Erythroblast (primary cell): ENCODE results near the gene USP2.

Experiments used
- DNase-seq, 2 experiments: peaks; one replicate each; lab custom pipeline; 2025; lab: John Stamatoyannopoulos, UW
- GATA1 ChIP-seq: IDR thresholded peaks from 2 replicates; pipeline ENCODE4 v1.6.1; 2011; ENCODE audit warnings: low read depth, mild to moderate bottlenecking, control low read depth, low read length, moderate library complexity
- POLR2A ChIP-seq: IDR thresholded peaks from 2 replicates; pipeline ENCODE4 v1.6.1; 2011; ENCODE audit warnings: mild to moderate bottlenecking, low read length

The USP2 gene

DNA sequence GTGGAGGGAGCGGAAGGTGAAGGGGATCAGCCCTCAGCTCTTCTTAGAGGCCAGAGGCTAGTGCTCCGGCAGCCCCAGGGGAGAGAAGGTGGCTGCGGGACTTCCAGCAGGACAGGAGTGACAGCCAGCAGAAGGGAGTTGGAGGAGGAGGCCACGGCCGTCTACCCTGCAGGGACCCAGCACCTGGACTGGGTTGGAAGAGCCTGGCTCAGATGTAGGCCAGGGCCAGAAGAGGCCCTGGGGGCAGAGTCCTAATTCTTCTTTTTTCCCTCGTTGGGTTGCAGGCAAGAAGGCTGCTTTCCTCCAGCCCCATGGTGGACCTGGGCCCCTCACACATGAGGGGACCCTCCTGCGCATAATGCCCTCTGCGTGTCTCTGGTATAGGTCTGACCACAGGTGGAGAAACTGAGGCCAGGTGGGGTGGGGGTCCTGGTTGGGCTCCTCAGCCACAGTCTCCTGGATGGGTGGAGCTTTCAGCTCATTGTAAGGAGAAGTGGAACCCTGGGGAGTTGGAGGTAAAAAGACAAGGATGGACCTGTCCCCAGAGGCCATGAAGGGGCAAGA lies 62.3 kb downstream of the USP2 start:
- no peak for DNase-seq
- no peak for TF ChIP-seq POLR2A
- no peak for TF ChIP-seq GATA1

DNA sequence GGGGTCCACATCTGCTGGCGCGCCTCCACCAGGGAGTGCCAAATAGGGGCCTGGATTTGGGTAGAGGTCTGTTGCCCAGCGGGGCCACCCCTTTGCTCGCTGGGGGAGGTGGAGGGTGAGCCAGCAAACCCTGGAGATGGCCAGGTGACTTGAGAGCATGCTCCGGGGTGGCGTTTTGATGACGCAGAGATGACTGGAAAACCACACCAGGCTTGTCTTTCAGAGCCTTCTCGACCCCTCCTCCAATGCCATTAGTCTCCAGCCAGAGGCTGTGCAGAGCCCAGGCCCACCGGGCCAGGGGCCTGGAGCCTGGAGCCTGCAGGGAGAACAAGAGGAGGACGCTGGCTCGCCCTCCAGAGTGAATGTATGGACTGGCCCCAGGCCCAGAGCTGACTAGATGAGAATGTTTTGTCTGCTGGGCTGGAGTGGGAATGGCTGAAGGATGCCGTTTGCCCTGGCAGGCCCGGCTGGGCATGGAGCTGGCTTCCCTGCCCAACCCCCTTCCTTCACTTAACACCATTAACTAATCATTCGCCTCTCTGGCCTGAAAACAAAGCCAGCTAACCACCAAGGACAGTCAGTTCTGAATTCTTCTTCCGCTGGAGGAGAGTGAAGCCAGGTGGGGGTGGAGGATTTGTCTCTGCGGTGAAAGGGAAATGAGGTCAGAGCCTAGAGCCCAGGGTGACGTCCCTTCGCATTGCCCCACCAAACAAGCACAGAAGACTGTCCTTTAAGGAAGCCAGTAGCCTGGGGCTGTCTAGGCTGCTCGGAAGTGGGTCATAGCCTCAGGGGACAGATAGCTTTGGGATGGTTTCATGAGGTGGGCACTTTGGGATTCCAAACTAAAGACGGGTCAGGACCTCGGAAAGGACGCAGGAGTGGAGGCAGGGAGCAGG lies 63.0 kb downstream of the USP2 start:
- no peak for TF ChIP-seq POLR2A
- no peak for TF ChIP-seq GATA1
- DNase-seq = no peak

DNA sequence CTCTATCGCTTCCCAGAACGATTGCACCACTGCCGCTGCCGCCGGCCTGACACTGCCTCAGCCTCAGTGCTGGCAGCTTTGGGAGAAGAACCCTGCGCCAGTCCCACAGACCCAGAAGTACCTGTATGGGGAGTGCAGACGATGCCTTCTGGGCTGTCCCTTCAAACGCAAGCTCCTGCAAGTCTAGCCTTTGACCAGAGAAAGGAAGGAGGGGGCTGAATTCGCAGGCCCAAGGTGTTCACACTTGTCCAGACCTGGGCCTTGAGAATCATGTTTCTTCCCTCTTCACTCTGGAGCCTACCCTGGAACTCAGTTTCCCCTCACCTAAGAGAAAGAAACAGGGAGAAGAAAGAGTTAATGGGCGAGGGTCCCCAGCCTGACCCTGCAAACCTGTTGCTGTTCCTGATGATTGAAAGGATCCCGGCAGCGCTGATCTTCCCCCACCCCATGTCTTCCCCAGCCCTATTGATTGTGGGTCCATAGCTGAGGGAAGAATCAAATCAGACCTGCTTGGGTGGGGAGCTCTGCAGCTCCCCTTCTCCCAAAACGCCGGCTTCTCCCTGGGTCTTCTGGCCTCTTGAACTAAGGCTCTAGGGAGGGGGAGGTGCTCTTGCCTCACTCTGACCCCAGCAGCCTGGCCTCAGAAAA lies 63.8 kb downstream of the USP2 start:
- no peak for DNase-seq

DNA sequence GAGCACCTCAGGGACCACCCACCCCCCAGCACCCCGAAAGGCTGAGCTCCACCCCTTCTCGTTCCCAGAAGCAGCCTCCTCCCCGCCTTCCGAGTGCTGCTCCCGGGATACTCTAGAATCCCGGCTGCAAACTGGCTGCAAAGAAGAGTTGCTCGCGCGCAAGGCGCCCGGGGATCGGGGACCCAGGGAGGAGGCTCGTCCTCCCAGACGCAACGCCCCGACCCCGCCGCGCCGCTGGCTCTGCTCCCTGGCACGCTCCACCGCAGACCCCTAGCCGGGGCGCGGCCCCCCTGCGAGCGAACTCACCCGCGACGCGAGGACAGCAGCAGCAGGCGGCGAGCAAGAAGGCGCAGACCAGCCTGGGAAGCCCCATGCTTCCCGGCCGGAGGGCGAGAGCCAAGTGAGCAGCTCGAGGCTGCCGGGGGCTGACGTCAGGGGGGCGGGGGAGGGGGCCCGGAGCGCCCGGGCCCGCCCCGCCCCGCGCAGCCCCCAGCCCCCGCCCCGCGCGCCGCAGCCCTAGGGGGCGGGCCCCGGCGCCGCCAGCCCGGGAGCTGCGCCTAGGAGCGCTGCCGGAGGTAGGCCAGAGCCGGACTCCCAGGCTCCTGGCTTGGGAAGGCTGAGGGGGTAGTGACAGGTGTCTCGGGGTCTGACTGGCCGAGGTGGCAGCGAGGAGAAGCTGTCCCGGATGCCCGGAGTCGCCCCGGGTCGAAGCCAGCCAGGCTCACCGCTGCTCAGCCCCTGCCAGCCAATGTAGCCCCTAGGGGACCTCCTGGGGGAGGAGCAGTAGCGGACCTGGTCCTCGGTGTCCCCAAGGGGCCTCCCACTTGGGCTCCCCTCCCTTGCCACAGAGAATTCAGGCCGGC lies 64.5 kb downstream of the USP2 start, which contains the start of gene MCAM:
TSS of gene MCAM (minus strand) at position 402 of the 863 bp plus-strand sequence. CDS start at position 373, 29 bp downstream.
- TF ChIP-seq POLR2A (no peak), GATA1 (no peak)
- no peak for DNase-seq

More for the DNA sequence above, 63.8 kb downstream of the USP2 start:
- TF ChIP-seq GATA1 = no peak
- no peak for TF ChIP-seq POLR2A

DNA sequence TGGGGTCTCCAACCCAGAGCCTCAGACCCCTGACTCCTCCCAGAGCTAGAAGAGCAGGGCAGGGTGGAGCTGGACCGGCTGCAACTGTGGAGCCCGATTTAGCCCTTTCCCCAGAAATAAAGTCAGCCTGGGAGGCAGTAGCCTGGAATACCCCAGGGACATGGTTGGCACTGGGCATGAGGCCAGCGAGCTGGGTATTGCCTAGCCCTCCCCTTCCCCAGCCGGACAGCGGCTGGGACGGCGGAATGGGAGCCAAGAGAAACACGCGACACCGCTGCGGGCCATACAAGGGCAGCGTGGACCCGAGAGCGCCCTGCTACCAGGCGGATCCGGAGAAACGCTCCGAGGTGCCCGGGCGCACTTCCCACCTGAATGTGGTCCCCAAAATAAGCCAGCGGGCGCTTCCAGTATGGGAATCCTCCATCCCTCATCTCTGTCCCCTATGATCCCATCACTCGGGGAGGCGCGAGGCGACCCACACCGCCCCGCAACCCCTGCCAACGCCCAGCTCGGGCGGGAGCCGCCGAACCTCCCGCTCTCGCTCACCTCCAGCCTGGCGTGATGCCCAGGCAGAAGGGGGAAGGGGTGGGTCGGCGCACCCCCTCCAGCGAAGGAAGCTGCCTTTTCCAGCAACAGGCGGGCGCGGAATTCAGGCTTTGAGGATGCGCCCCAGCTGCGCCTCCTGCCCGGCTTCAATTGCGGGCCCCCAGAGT lies 65.3 kb downstream of the USP2 start:
- no peak for DNase-seq
- TF ChIP-seq POLR2A = no peak
- no peak for TF ChIP-seq GATA1

DNA sequence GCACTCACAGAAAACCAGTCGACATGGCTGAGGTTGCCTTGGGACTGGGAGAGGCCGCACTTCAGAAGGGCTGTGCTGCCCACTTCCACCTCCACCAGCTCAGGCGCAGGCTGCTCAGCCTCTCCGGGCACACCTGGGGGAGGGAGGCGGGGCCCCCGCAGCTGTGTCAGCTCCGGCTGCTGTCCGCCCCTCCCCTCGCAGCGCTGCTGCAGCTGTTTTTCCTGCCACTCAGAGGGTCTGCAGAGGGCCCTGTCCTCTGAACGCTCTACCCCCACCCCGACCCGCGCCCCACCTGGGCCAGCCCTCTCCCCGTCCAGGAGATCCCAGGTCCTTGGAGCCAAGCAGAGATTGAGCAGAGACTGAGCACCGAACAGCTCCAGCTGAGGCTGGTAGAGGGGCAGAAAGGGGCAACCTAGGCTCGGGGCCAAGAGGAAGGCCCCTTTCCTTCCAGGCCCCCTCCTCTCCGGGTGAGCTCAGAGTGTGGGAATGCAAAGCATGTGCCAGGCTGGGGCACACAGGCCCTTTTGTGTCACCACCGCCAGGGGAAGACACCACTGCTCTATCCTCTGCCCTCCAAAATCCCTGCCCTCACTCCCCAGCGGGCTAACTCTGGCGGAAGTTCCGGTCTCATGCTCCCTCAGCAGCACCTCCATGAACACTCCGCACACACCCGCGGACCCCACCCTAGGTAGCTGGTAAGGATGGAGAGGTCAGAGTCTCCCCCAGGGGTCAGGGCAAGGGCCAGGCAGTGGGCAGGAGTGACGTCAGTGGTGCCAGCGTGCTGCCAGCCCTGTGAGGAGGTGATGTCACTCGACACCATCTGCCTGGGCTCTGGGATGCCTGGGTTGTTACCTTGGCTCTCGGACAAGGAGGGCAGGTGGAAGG lies 66.1 kb downstream of the USP2 start:
- no peak for DNase-seq
- TF ChIP-seq POLR2A (no peak), GATA1 (no peak)

DNA sequence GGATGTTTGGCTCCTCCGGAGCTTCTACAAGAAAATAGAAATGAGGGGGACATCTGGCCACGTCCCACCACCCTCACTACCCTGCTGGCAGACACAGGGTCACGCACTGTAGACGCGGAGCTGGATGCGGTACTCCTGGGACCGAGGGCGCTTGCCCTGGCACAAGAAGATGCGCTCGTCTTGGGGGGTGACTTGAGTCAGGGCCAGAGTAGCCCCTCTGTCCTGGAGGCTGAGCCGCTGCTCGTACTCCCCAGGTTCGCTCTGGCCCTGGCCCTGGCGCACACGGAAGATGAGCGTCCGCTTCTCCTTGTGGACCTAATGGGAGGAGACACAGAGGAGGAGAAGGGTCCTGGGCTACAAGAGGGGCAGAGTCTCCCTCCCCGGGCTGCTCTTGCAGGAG lies 66.8 kb downstream of the USP2 start:
- no peak for DNase-seq
- TF ChIP-seq GATA1 (no peak), POLR2A (no peak)

DNA sequence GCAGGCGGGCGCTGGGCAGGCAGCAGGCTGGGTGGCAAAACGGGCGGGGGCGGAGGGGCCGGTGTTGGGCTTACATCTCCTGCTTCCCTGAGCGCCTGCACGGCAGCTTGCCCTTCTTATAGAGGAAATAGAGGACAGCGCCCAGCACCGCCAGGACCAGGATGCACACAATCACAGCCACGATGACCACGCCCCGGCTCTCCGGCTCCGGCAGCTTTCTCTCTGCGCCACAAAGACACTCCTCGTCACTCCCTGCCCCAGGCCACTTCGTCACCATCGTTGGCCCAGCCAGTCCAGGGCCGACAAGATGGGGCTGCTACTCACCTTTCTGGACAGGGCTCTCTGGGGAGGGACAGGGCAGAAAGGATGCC lies 70.8 kb downstream of the USP2 start:
- no peak for DNase-seq
- TF ChIP-seq POLR2A (no peak), GATA1 (no peak)

DNA sequence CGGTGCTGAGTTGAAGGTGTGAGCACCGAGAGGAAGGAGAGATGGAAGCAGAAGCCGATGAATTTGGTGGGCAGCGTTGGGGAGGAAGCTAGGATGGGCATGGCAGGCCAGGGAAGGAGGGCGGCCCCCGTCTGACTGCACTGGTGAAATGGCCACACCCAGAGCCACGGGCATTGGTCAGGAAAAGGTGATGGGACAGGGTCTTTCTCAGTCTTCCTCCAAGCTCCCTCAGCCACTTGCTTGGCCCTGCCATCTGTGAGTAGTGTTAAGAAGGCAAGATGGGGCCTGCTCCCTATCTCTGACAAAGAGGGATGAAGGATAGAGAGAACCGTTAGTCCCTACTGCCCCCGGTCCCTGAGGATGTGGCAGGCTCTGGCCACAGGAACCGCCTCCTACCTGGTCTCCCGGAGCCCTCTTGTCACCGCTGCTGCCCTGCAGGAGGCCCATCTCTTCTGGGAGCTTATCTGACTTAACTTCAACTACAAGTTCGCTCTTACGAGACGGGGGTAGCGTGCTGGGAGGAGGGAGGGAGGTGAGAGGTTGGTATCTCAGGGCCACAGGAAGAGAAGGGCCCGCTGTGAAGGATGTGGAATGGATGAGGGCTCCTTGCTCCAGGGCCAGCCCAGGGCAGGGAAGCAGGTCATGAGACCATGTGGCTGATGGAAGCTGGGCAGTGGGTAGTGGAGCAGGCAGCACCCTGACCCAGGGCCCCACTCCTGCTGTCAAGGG lies 71.4 kb downstream of the USP2 start:
- TF ChIP-seq POLR2A (no peak), GATA1 (no peak)
- no peak for DNase-seq

DNA sequence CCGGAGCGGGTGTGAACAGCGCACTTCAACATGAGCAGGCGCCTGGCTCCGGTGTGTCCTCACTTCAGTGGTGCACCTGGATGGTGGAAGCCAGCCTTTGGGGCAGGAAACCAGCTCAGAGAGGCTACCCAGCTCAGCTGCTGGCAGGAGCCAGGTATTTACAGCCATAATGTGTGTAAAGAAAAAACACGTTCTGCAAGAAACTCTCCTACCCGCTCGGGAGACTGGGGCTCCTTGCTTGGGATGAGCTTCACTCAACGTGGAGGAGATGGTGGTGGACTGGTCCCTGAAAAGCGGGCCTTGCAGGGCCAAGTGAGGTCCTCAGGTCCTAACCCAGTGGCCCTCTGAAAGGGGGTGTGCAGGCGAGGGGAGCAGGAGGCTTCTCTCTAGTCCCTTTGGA lies 72.1 kb downstream of the USP2 start:
- no peak for TF ChIP-seq GATA1
- no peak for TF ChIP-seq POLR2A
- no peak for DNase-seq

DNA sequence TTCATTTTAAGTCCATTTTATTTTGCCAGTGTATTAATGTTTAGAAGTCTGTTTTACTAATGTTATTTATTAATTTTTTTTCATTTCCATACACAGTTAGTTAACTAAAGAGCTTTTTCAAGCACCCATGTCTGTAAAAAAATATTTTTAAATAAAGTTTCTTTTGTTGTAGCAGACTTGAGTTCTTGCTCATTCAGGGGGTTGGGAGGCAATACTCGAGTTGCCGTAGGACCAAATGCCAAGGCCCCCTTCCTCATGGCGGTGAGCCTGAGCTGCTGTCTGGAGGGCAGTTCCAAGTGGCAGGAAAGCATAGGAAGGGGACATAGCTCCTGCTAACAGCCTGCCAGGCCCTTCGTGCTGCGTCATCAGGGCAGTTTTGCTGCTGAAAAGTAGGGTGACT lies 73.5 kb downstream of the USP2 start:
- DNase-seq = no peak
- TF ChIP-seq GATA1 = no peak
- TF ChIP-seq POLR2A = no peak
